ENCODE measurements around the gene GCM1.

The GCM1 gene

GRCh38 chr6:53151676-53152075, 3.0 kb upstream of the GCM1 start:
- DNase-seq (ENCODE audit: low read depth), result no peak

DNA sequence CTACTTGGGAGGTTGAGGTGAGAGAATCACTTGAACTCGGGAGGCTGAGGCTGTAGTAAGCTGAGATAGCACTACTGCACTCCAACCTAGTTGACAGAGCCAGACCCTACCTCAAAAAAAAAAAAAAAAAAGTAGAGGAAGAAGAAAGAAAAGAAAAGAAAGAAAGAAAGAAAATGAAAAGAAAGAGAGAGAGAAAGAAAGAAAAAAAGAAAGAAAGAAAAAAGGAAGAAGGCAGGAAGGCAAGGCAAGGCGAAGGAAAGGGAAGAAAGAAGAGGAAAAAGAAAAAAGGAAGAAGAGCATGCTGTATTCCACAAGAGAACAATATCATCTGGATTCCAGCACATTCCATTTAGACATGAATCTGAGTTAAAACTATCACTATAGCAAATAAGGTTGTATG, 3.8 kb downstream of the GCM1 start:
- DNase-seq (ENCODE audit: low read depth), result no peak

DNA sequence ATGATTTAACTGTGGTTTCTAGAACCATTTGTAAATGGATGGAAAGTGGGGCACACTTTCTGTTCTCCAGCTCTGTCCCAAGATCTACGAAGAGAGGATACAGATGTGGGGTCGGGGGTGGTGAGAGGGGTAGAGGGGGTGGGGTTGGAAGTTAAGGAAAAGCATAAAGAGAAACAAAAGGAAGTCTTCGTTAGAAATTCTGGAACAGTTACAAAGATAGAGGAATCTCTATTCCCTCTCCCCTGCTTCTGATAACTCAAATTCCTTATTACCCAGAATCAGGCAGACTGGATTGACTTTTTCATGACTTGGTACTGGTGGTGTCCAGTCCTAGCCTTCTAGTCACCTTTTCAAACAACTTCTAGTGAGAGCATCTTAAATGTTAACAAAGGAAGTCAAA, 4.9 kb downstream of the GCM1 start:
- no peak for DNase-seq (ENCODE audit: low read depth)

DNA sequence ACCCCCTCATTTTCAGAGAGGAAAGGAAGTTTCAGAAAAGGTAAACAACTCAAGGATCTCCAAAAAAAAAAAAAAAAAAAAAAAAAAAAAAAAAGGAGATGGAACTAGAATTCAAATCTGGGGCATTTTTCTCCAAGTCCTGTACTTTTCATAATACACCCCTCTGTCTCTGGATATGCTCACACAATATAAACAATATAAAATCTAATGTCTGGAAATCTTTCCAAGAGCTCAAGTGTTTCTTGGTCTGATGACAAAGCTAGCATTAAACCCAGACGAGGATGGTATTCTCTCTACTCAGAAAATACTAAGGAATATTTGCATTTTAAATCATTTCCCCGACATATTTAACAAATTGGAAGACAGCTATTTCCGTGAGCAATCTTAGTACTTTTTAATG, 5.8 kb downstream of the GCM1 start:
- DNase-seq (ENCODE audit: low read depth), result no peak

DNA sequence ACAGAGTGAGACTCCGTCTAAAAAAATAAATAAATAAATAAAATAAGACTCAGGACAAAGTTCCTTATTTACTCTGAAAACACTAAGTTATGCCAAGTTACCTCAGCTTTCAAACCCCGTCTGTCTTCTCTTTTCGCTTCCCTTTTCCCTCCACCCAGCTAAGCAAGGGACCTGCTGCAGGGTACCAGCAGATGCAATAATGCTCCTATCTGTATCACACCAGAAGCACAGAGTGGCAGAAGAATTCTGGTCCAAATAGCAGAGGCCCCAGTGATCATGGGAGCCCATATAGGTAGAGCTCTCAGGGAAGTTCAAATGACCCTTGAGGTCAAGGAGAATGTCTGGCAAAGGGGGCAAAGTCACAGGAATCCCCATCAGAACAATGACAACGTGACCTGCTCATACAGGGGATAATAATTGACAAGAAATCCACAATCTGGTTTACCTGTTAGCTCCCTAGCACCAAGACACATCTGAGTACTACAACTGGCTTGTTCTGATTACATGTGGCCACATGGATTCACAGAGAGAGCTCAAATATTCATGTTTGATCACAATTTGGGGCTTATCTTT, 8.7 kb downstream of the GCM1 start:
- DNase-seq (ENCODE audit: low read depth), result no peak

- no peak for DNase-seq (ENCODE audit: low read depth)
These were observed 12.5 kb downstream of the GCM1 start for GRCh38 chr6:53136000-53136609.

- DNase-seq (ENCODE audit: low read depth), result no peak
These were observed 13.9 kb downstream of the GCM1 start for GRCh38 chr6:53134601-53135235.

- no peak for DNase-seq (ENCODE audit: low read depth)
These were observed 14.7 kb downstream of the GCM1 start for GRCh38 chr6:53133961-53134360.

DNA sequence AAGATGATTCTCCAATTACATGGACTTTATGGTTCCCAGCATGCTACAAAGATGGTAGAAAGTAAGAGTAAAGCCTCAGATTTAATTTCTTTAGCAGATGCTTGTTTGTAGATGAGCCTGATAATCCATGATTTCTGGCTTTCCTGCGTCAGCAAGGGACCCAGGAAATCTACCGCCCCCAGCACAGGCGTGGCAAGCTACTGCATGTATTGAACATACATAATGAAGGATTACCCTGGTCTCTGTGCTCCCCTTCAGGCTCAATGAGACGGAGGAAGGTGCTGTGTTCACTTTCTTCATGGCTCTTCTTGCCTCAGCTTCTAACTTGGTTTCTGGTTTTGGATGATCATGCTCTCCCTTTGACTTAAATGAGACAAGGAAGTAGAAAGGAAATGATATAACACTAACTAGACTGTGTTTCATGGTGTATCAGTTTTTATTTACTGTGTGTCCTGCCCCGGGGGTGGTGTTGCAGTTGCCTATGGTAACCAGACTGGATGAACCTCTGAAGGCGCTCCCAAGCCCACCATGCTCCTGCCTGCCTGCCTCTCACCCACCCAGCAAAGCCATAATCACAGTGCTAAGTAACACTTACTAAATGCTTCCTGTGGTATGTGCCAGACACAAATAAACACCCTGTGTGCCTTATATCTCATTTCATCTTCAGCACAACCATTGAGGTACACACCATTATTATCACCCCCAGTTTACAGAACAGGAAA, 17.9 kb downstream of the GCM1 start:
- no peak for DNase-seq (ENCODE audit: low read depth)

DNA sequence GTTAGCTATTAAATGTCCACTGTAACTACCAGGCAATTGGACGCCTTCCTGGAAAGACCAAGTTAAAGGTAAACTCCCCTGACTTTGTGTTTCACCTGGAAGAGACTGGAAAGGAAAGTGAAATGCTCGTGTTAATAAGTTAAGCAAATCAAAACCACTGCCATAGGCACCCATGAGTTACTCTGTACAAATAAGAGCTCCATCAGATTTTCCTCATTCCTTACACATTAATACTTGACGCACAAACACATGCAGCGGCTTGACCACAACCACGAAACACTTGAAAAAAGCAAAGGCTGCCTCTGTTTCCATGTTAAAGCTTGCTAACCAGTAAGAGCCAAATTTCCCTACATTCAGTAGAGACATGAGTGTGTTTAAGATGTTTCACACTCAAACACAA, 19.8 kb downstream of the GCM1 start:
- no peak for DNase-seq (ENCODE audit: low read depth)

- no peak for DNase-seq (ENCODE audit: low read depth)
These were observed 23.4 kb downstream of the GCM1 start for GRCh38 chr6:53125276-53125675.

DNA sequence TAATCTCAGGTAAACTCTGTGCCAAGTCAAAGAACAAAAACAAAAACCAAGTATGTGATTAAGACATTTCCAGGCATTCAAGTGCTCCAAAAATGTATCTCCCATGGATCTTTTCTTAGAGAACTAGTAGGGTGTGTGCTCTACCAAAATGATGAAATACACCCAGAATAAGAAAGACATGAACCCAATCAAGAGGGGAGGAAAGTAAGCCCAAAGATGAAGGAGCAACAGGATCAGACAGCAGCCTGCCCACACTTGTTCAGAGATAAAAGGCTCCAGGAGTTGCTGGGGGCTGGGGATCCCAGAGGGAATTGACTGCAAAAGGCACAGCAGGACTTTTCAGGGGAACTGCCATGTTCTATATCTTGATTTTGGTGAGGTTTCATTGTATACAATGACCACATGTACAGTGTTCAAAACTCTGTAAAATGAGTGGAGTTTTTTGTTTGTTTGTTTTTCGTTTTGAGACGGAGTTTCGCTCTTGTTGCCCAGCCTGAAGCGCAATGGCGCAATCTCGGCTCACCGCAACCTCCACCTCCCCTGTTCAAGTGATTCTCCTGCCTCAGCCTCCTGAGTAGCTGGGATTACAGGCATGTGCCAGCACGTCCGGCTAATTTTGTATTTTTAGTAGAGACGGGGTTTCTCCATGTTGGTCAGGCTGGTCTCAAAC, 24.4 kb downstream of the GCM1 start:
- DNase-seq (ENCODE audit: low read depth), result no peak

GRCh38 chr6:53119772-53120409, 28.8 kb downstream of the GCM1 start:
- DNase-seq (ENCODE audit: low read depth), result no peak

DNA sequence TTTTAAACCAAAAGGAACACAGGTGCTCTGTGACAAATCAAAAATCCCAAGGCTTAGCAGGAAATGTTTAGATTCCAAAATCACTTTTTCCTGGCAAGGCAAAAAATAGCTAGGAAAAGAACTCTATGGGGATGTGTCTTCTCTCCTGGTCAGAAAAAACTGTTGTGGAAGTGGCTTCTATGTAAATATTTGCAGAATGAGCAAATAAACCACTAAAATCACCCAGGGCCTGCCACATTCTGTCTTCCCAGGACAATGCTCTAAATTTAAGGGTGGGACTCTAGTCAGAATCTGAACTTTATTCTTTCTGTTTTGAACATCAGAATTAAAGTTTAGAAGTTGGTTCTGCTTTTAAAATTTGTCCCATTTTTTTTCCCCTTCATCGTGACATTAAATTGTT, 29.3 kb downstream of the GCM1 start:
- no peak for DNase-seq (ENCODE audit: low read depth)

- DNase-seq (ENCODE audit: low read depth), result no peak
These were observed 32.9 kb downstream of the GCM1 start for GRCh38 chr6:53115741-53116140.

GRCh38 chr6:53115113-53115512, 33.5 kb downstream of the GCM1 start:
- no peak for DNase-seq (ENCODE audit: low read depth)

GRCh38 chr6:53113742-53114141, 34.9 kb downstream of the GCM1 start:
- DNase-seq (ENCODE audit: low read depth), result no peak

DNA sequence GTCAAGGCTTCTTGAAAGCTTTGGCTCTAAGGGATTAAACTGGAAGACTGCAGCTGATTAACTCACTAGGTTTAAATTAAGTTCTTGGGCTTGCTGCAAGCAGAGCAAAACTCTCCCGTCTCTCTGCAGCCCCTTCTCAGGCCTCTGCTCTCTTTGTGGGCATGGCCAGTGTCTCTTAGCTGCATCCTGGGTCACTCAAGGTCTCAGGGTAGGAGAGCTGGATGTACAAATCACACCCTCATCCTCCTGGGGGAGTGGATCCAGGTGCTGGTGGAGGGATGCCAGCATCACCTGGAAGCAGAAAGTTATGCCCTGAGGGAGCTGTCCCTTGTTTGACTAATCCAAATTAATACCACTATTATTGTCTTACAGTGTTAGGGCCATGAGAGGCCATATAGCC, 35.8 kb downstream of the GCM1 start:
- DNase-seq (ENCODE audit: low read depth), result no peak

DNA sequence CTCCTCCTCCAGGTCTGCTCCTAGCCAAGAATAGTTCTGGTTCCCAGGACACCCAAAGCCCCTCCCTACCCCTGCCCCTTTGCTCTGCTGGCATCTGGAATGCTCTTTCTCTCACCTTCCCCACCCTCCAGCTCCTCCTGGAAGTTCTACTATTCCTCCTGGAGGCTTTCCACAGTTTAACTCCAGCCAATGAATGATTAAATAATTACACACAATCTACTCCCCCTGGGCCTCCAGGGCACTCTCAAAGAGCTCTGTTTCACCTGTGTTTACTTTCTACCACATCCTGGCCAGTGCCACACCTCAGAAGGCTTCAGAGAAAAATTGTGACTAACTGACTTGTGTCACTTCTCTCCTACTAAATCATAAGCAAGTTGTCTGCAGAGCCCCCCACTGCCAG, 36.2 kb downstream of the GCM1 start:
- no peak for DNase-seq (ENCODE audit: low read depth)

- DNase-seq (ENCODE audit: low read depth), result no peak
These were observed 36.8 kb downstream of the GCM1 start for GRCh38 chr6:53111865-53112264.

GRCh38 chr6:53109612-53110011, 39.0 kb downstream of the GCM1 start:
- DNase-seq (ENCODE audit: low read depth), result no peak

DNA sequence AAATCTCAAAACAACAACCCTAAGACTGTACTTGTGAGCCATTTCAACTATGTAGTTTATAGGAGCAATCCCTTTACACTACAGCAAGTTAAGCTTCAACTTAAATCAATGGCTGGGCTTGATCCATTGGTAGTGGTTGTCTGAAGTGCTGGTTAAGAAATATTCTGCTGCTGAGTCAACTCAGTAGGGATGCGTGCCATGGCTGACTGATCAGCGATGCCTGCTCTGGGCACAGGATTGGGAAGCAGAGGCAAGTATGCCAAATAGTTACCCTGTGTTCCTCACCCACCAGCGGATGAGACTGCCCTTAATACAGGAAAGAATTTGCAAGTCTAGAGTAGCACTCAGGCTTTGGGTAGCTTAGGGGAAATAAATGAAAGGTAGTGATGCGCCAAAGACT, 41.5 kb downstream of the GCM1 start:
- DNase-seq (ENCODE audit: low read depth), result no peak

Data from stimulated activated CD4-positive, alpha-beta T cell treated with anti-CD3 and anti-CD28 coated beads, Interleukin-2, amount 100 ng/mL, for 4 hours (primary cell).